CD4-positive, alpha-beta T cell treated with Interleukin-17A for 1 hour (primary cell): ENCODE data around the gene RPS10.
"Not testable (repeated sequence)": the region's sequence is repeated elsewhere in the genome, so short reads cannot be mapped to it uniquely, and the experiment has no call there.

ENCODE experiments used
- DNase-seq: peaks from one replicate; pipeline ENCODE4 v3.0.0-alpha.2; 2020

Gene RPS10

GRCh38 chr6:34447386-34447785, 21.5 kb upstream of the RPS10 start:
- DNase-seq = no peak

GRCh38 chr6:34445313-34445860, 19.5 kb upstream of the RPS10 start:
- DNase-seq = no peak

DNA sequence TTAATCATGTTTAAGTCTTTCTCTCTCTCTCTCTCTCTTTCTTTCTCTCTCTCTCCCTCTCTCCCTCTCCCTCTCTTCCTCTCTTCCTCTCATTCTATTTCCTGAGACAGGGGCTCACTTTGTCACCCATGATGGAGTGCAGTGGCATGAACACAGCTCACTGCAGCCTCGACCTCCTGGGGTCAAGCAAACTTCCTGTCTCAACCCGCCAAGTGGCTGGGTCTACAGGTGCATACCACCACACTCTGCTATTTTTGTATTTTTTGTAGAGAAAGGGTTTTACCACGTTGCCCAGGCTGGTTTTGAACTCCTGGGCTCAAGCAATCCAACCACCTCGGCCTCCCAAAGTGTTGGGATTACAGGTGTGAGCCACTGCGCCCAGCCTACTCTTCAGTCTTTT, 15.7 kb upstream of the RPS10 start:
- no peak for DNase-seq

DNA sequence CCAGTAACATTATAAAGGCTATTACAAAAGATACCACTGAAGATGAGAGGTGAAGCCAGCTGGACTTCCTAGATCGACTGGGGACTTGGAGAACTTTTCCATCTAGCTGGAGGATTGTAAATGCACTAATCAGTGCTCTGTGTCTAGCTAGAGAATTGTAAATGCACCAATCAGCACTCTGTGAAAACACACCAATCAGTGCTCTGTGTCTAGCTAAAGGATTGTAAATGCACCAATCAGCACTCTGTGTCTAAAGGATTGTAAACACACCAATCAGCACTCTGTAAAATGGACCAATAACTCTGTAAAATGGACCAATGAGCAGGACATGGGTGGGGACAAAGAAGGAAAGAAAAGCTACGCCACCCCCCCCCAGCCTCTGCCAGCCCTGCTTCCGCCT, 13.6 kb upstream of the RPS10 start:
- DNase-seq = no peak

DNA sequence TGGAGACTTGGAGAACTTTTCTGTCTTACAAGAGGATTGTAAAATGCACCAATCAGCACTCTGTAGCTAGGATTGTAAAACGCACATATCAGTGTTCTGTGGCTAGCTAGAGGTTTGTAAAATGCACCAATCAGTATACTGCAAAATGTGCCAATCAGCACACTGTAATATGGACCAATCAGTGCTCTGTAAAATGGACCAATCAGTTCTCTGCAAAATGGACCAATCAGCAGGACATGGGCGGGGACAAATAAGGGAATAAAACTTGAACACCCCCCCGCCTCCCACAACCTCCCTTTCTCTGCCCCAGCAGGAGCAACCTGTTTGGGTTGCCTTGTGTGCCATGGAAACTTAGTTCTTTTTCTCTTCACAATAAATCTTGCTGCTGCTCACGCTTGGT, 12.8 kb upstream of the RPS10 start:
- DNase-seq = no peak

- DNase-seq = no peak
Measured at GRCh38 chr6:34437644-34437970, 11.7 kb upstream of the RPS10 start.

DNA sequence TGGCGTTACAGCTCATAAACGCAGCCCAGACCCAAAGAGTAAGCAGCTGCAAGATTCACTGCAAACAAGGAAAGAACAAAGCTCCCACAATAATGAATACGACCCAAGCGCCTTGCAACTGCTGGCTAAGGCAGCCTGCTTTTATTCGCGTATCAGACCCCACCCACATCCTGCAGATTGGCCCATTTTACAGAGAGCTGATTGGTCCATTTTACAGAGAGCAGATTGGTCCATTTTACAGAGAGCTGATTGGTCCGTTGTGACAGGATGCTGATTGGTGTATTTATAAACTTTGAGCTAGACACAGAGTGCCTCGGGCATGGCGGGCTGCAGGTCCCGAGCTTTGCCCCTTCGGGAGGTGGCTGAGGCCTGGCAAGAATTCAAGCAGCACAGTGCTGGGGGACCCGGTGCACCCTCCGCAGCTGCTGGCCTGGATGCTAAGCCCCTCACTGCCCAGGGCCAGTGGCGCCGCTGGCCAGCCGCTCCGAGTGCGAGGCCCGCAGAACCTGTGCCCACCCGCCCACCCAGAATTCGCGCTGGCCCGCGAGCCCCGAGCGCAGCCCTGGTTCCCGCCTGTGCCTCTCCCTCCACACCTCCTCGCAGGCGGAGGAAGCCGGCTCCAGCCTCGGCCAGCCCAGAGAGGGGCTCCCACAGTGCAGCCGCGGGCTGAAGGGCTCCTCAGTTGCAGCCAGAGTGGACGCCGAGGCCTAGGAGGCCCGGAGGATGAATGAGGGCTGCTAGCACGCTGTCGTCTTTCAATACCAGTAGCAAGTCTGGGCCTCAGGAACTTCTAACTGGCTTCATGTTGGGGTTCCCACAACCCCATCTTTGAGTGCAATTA, 11.2 kb upstream of the RPS10 start:
- no peak for DNase-seq

DNA sequence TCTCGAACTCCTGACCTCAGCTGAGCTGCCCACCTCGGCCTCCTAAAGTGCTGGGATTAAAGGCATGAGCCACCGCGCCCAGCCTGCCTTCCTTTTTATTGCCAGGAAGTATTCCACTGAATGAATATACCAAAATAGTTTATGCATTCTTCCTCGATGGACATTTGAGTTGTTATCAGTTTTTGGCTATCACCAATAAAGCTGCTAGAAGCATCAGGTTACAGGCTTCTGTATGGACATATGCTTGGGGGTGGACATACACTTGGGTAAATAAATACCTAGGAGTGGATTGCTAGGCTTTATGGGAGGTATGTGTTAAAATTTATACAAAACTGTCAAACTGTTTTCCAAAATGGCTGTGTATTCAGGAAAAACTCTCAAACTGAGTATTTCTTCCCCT, 10.0 kb upstream of the RPS10 start:
- DNase-seq = no peak

GRCh38 chr6:34425132-34425497, 754 bp downstream of the RPS10 start:
- DNase-seq = peak; percentile 13

DNA sequence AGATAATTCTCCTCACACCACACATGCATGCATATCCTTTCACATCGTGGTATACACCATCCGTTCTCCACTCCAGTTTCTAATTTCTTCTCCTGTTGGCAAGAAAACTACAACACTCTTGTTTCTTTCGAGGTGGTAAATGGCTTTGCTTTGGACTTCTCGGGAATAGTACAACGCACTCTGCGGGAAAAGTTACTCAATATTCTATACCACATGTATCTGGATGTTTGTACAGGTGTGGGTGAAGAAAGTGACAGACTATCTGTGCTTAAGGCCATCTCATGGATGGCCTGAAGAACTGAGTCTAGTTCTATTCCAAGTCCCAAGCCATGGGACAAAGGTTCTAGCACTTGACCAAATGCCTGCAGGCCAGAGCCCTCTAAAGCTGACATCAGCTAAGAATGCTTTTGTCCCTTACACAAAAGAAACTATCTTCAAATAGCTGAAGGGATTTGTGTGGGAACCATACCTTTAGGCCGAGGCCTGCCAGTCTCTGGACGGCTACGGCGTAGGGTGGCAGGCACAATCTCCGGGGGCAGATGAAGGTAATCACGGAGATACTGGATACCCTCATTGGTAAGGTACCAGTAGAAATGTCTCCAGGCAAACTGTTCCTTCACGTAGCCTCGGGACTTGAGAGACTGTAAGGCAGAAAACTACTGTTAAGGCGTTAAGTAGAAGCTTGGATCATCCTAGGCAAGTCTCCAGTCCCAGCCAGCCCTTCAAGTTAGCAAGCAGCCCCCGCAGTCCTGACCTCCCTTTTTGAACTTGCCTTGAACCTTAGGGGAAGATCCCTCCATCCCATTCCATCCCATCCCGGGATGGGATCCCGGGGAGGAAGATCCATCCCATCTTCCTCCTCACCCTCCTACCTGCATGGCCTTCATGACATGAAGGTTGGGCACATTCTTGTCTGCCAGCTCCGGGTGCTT, 1.4 kb downstream of the RPS10 start:
- DNase-seq = no peak

- DNase-seq = no peak
Measured at GRCh38 chr6:34423254-34423653, 2.6 kb downstream of the RPS10 start.

- no peak for DNase-seq
Measured at GRCh38 chr6:34418367-34418766, 7.5 kb downstream of the RPS10 start.

DNA sequence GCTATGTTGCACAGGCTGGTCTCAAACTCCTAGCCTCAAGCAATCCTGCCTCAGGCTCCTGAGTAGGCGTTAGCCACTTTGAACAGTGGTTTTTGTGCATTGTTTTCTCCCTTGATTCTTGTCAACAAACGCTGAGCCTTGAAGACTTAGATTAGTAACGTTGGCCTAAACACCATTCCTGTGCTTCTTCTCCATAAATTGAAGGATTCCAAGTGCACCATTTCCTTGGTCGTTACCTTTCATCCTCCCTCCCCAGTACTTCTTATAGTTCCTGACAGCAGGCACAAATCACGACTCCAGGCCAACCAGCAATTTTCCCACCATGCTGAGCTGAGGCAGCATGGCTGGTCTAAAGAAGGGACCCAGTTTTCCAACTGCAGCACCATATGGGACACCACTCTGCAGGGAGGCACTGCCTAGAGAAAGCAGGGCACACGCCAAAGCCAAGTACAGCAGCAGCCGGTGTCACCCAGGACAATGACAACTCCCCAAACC, 8.9 kb downstream of the RPS10 start:
- no peak for DNase-seq

GRCh38 chr6:34414999-34415858, 10.6 kb downstream of the RPS10 start:
- peak; percentile 69 for DNase-seq

DNA sequence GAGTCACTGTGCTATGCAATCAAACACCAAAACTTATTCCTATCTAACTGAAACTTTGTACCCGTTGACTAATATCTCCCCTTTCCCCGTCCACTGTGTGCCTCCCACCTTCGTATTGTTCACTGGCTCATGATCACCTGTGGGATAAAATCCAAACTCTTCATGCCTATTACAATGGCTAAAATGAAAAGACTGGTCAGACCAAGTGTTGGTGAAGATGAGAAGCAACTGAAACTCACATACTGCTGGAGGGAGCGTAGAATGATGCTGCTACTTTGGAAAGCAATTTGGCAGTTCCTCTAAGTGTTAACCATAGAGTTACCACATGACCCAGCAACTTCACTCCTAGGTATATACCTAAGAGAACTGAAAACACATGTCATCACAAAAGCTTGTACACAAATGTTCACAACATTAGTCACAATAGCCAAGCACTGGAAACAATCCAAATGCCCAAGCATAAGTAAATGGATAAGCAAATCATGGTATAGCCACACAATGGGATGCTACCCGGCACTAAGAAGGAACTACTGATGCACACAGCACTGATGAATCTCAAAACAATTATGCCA, 13.1 kb downstream of the RPS10 start:
- no peak for DNase-seq

- DNase-seq = no peak
Measured at GRCh38 chr6:34412016-34412415, 13.9 kb downstream of the RPS10 start.

DNA sequence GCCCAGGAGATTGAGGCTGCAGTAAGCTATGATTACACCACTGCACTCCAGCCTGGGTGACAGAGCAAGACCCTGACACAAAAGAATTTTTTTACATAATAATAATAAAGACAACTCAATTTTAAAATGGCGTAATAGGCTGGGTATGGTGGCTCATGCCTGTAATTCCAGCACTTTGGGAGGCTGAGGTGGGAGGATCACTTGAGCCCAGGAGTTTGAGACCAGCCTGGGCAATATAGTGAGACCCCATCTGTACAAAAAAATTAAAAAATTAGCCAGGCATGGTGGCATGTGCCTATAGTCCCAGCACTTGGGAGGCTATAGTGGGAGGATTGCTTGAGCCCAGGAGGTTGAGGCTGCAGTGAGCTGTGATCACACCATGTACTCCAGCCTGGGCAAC, 18.0 kb downstream of the RPS10 start:
- not testable (repeated sequence) for DNase-seq

- no peak for DNase-seq
Measured at GRCh38 chr6:34396518-34396917, 29.4 kb downstream of the RPS10 start.

DNA sequence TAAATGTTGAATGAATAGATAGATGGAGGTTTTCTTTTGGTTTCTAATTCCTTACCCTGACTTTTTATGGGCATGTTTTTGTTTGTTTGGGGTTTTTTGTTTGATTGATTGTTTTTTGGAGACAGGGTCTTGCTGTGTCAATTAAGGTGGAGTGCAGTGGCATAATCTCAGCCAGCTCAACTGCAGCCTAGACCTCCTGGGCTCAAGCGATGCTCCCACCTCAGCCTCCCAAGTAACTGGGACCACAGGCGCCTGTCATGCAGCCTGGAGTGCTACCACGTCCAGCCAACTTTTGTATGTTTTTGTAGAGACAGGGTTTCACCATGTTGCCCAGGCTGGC, 31.9 kb downstream of the RPS10 start:
- no peak for DNase-seq

DNA sequence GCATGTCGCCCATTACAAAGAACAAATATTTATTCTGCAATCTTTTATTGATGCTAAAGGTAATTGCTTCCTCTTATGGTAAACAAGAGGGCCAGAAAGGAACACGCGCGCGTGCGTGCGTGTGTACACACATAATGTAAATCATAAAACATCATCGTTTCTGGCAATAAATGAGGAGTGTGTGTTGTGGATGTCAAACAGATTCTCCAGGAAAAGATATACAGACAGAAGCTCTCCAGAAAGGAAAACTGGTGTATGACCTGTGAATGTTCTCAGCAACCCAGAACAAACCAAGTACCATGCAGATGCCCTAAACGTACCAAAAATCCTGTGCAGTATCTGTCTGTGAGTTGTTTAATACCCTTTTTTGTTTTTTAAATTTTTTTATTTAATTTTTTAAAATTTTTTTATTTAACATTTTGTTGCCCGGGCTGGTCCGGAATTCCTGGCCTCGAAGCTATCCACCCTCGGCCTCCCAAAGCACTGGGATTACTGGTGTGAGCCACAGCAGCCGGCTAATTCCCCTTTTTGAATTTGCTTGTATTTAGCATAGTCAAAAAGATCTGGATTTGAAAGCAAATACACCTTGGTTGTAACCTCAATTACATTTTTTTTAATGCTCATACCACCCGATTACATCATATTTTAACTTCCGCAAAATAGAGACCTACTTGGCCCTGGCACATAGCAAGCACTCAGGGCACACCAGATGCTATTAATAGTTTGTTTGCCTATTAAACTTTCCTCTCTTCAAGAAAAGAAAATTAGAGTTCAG, 32.5 kb downstream of the RPS10 start:
- no peak for DNase-seq

DNA sequence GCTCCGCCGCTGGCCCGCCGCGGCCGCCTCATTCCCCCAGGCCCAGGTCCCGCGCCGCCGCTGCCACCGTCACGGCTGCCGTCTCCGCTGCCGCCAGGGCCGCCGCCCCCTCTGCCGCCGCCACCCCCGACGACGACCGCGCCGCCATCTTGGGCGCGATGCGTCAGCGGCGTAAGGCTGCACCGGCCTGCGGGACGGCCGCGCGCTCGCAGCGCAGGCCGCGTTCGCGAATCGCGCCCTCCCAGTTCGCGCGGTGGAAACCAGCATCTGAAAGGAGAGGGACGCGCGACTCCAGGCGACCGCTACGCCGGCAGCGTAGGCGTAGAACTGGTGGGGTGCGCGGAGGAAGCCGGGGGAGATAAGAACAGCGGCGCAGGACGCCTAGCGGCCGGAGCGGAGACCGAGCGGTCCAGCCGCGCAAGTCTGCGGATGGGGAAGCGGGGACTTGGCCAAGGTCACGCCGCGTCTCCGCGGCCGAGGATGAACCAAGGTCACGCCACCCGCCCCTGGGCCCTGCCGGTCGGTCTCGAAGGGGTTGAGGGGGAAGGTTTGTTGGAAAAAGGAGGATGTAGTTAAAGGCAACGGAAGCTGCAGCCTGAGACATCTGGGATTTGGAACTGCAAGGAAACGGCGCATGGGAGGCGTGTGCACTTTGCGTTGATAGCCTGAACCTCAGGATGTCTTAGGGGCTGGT, 33.2 kb downstream of the RPS10 start, which contains the start of gene NUDT3:
Gene NUDT3, minus strand, starts transcription at position 173 of the 694 bp plus-strand sequence. CDS start 307 bp downstream, outside the sequence.
- peak; percentile 95 for DNase-seq
